Fibroblast of pulmonary artery (primary cell): ENCODE measurements around the gene HOXA13.

Experiments
- DNase-seq: peaks from one replicate; pipeline ENCODE4 v3.0.0-alpha.2; 2010; ENCODE audit warnings: low read depth
- H3K4me3 ChIP-seq: replicated peaks from 2 replicates; pipeline ENCODE4 v1.5.1; 2011; ENCODE audit warnings: low read depth, mild to moderate bottlenecking, control low read depth, low read length, moderate library complexity
- CTCF ChIP-seq: IDR thresholded peaks from 2 replicates; pipeline ENCODE4 v1.5.1; 2011; ENCODE audit warnings: mild to moderate bottlenecking, control low read depth, low read length, inconsistent platforms; ENCODE audit errors: missing control alignments

Gene HOXA13

GRCh38 chr7:27176962-27177794 is 22.7 kb downstream of the HOXA13 start:
- no peak overlapping the region for H3K4me3 ChIP-seq
- no peak for TF ChIP-seq CTCF
- no peak for DNase-seq

GRCh38 chr7:27176524-27176845 is 23.4 kb downstream of the HOXA13 start:
- DNase-seq, result no peak
- no peak overlapping the region for H3K4me3 ChIP-seq

GRCh38 chr7:27175626-27176523 is 24.0 kb downstream of the HOXA13 start:
- no peak overlapping the region for H3K4me3 ChIP-seq
- no peak for DNase-seq
- TF ChIP-seq CTCF, result no peak

More at GRCh38 chr7:27176524-27176845, 23.4 kb downstream of the HOXA13 start:
- TF ChIP-seq CTCF, result no peak

GRCh38 chr7:27174874-27175625 is 24.8 kb downstream of the HOXA13 start:
- no peak for DNase-seq
- H3K4me3 ChIP-seq, result no peak overlapping the region
- TF ChIP-seq CTCF, result no peak

GRCh38 chr7:27173956-27174873 is 25.7 kb downstream of the HOXA13 start, which contains the start of gene HOXA10:
Gene HOXA10, minus strand, starts transcription at chr7:27174320. Its CDS starts 14 bp downstream, at chr7:27174306.
- DNase-seq, result no peak
- no peak for TF ChIP-seq CTCF
- H3K4me3 ChIP-seq, result no peak within 1 kb of the TSS

GRCh38 chr7:27173511-27173955 is 26.4 kb downstream of the HOXA13 start:
- H3K4me3 ChIP-seq, result no peak overlapping the region
- TF ChIP-seq CTCF, result no peak
- no peak for DNase-seq
